ENCODE data around the gene TMC6. TPM values are rescaled to one million over a fixed set of nuclear protein-coding genes. Genes with fewer than 3 reads are reported as not detected.
"Not testable (repeated sequence)": the region's sequence is repeated elsewhere in the genome, so short reads cannot be mapped to it uniquely, and the experiment has no call there.

TMC6 gene
- total RNA-seq, 1 donor from 2014 or later: 61.7 TPM

GRCh38 chr17:78075011-78075410 is 53.5 kb downstream of the TMC6 start:
- FAIRE-seq (no peak), DNase-seq (ENCODE audit: low read depth) (no peak)
- H3K36me3 ChIP-seq (ENCODE audit: insufficient read depth, low read length): peaks cover 22% of the 10 kb centered on the region
- no peaks in the 10 kb centered on the region for H3K4me1 ChIP-seq (ENCODE audit: insufficient read depth, low read length)
- no peak overlapping the region for H3K4me2 ChIP-seq (ENCODE audit: low read length)
- Mint-ChIP-seq H3K36me3 (ENCODE audit: low read depth, unreplicated experiment) (peaks cover 19% of the 10 kb centered on the region), H3K4me3 (ENCODE audit: unreplicated experiment) (no peak overlapping the region), H3K27ac (ENCODE audit: unreplicated experiment) (no peak overlapping the region), H3K9me3 (ENCODE audit: unreplicated experiment) (no peaks in the 10 kb centered on the region), H3K27me3 (ENCODE audit: low read depth, unreplicated experiment) (no peaks in the 10 kb centered on the region), H3K4me1 (ENCODE audit: low read depth, unreplicated experiment) (no peaks in the 10 kb centered on the region)
- H3K27me3 ChIP-seq (ENCODE audit: insufficient read depth, low read length): no peaks in the 10 kb centered on the region
- H3K9me3 ChIP-seq (ENCODE audit: insufficient read depth, low read depth, low read length): no peaks in the 10 kb centered on the region
- no peak overlapping the region for H3K4me3 ChIP-seq (ENCODE audit: insufficient read depth, low read depth, low read length)
- TF ChIP-seq CTCF (IDR thresholded peaks at IDR 0.05; ENCODE audit: insufficient read depth, low read depth, low read length) (no peak), EZH2 (IDR thresholded peaks at IDR 0.05; ENCODE audit: insufficient read depth, low read length) (no peak)
- H2AFZ ChIP-seq (ENCODE audit: low read depth, low read length): no peak overlapping the region
- no peak overlapping the region for H3K9ac ChIP-seq (ENCODE audit: low read length)
- no peaks in the 10 kb centered on the region for H3K79me2 ChIP-seq (ENCODE audit: insufficient read depth, low read length)
- no peaks in the 10 kb centered on the region for H4K20me1 ChIP-seq (ENCODE audit: insufficient read depth, low read length)
- H3K27ac ChIP-seq (ENCODE audit: low read depth, low read length): no peak overlapping the region

GRCh38 chr17:78072961-78073360 is 55.6 kb downstream of the TMC6 start:
- Histone ChIP-seq H3K79me2 (ENCODE audit: insufficient read depth, low read length) (no peaks in the 10 kb centered on the region), H3K27me3 (ENCODE audit: insufficient read depth, low read length) (no peaks in the 10 kb centered on the region), H3K9me3 (ENCODE audit: insufficient read depth, low read depth, low read length) (no peaks in the 10 kb centered on the region), H3K4me2 (ENCODE audit: low read length) (no peak overlapping the region), H3K36me3 (ENCODE audit: insufficient read depth, low read length) (peaks cover 22% of the 10 kb centered on the region), H3K4me3 (ENCODE audit: insufficient read depth, low read depth, low read length) (no peak overlapping the region), H3K4me1 (ENCODE audit: insufficient read depth, low read length) (no peaks in the 10 kb centered on the region), H3K9ac (ENCODE audit: low read length) (no peak overlapping the region), H2AFZ (ENCODE audit: low read depth, low read length) (no peak overlapping the region), H4K20me1 (ENCODE audit: insufficient read depth, low read length) (no peaks in the 10 kb centered on the region), H3K27ac (ENCODE audit: low read depth, low read length) (no peak overlapping the region)
- DNase-seq (ENCODE audit: low read depth): no peak
- Mint-ChIP-seq H3K27me3 (ENCODE audit: low read depth, unreplicated experiment) (no peaks in the 10 kb centered on the region), H3K4me3 (ENCODE audit: unreplicated experiment) (no peak overlapping the region), H3K27ac (ENCODE audit: unreplicated experiment) (no peak overlapping the region), H3K9me3 (ENCODE audit: unreplicated experiment) (no peaks in the 10 kb centered on the region), H3K4me1 (ENCODE audit: low read depth, unreplicated experiment) (no peaks in the 10 kb centered on the region), H3K36me3 (ENCODE audit: low read depth, unreplicated experiment) (peaks cover 18% of the 10 kb centered on the region)
- no peak for TF ChIP-seq EZH2 (IDR thresholded peaks at IDR 0.05; ENCODE audit: insufficient read depth, low read length)
- TF ChIP-seq CTCF (IDR thresholded peaks at IDR 0.05; ENCODE audit: insufficient read depth, low read depth, low read length): no peak
- no peak for FAIRE-seq

DNA sequence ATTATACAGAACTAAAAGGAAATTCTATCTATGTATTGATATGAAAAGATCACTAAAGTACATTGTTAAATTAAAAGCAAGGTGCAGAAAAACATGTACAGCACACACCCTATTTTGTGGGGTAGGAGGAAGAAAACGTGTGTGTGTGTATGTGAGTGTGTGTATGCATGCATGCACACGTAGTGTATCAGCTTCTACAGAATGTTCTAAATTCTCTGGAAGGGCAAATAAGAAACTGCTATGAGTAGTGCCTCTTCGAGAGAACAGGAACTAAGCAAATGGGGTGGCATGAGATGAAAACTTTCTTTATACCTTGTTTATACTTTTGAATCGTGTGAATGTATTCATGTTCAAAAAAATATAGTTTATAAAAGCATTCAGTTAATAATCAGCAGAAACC is 58.9 kb downstream of the TMC6 start:
- TF ChIP-seq CTCF (IDR thresholded peaks at IDR 0.05; ENCODE audit: insufficient read depth, low read depth, low read length): no peak
- TF ChIP-seq EZH2 (IDR thresholded peaks at IDR 0.05; ENCODE audit: insufficient read depth, low read length): no peak
- H3K27me3 ChIP-seq (ENCODE audit: insufficient read depth, low read length): no peaks in the 10 kb centered on the region
- no peaks in the 10 kb centered on the region for H3K9me3 ChIP-seq (ENCODE audit: insufficient read depth, low read depth, low read length)
- no peak overlapping the region for H3K4me3 ChIP-seq (ENCODE audit: insufficient read depth, low read depth, low read length)
- no peak overlapping the region for H3K4me3 Mint-ChIP-seq (ENCODE audit: unreplicated experiment)
- FAIRE-seq (no peak), DNase-seq (ENCODE audit: low read depth) (no peak)
- peaks cover 20% of the 10 kb centered on the region for H3K36me3 ChIP-seq (ENCODE audit: insufficient read depth, low read length)
- H3K27ac ChIP-seq (ENCODE audit: low read depth, low read length): no peak overlapping the region
- H3K79me2 ChIP-seq (ENCODE audit: insufficient read depth, low read length): no peaks in the 10 kb centered on the region
- H3K9ac ChIP-seq (ENCODE audit: low read length): no peak overlapping the region
- H2AFZ ChIP-seq (ENCODE audit: low read depth, low read length): no peak overlapping the region
- H3K27me3 Mint-ChIP-seq (ENCODE audit: low read depth, unreplicated experiment): no peaks in the 10 kb centered on the region
- H3K4me2 ChIP-seq (ENCODE audit: low read length): no peak overlapping the region
- no peak overlapping the region for H3K27ac Mint-ChIP-seq (ENCODE audit: unreplicated experiment)
- no peaks in the 10 kb centered on the region for H4K20me1 ChIP-seq (ENCODE audit: insufficient read depth, low read length)
- H3K36me3 Mint-ChIP-seq (ENCODE audit: low read depth, unreplicated experiment): peaks cover 8% of the 10 kb centered on the region
- H3K9me3 Mint-ChIP-seq (ENCODE audit: unreplicated experiment): no peaks in the 10 kb centered on the region
- H3K4me1 Mint-ChIP-seq (ENCODE audit: low read depth, unreplicated experiment): no peaks in the 10 kb centered on the region
- H3K4me1 ChIP-seq (ENCODE audit: insufficient read depth, low read length): no peaks in the 10 kb centered on the region

DNA sequence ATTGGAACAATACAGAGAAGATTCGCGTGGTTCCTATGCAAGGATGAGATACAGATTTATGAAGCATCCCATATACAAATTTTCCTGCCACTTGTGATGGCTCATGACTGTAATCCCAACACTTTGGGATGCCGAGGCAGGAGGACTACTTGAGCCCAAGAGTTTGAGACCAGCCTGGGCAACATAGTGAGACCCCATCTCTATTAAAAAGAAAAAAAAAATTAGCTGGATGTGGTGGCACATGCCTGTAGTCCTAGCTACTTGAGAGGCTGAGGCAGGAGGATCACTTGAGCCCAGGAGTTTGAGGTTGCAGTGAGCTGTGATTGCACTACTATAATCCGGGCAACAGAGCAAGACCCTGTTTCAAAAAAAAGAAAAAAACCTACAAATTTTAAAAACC is 61.6 kb downstream of the TMC6 start:
- not testable (repeated sequence) for H3K27me3 ChIP-seq (ENCODE audit: insufficient read depth, low read length); H3K27me3 Mint-ChIP-seq (ENCODE audit: low read depth, unreplicated experiment); DNase-seq (ENCODE audit: low read depth); H3K9me3 Mint-ChIP-seq (ENCODE audit: unreplicated experiment); H3K36me3 ChIP-seq (ENCODE audit: insufficient read depth, low read length); H3K4me3 ChIP-seq (ENCODE audit: insufficient read depth, low read depth, low read length); H4K20me1 ChIP-seq (ENCODE audit: insufficient read depth, low read length); H3K4me1 ChIP-seq (ENCODE audit: insufficient read depth, low read length); H3K4me3 Mint-ChIP-seq (ENCODE audit: unreplicated experiment); H3K27ac ChIP-seq (ENCODE audit: low read depth, low read length); FAIRE-seq; H3K9ac ChIP-seq (ENCODE audit: low read length); H3K27ac Mint-ChIP-seq (ENCODE audit: unreplicated experiment); H3K36me3 Mint-ChIP-seq (ENCODE audit: low read depth, unreplicated experiment); H3K9me3 ChIP-seq (ENCODE audit: insufficient read depth, low read depth, low read length); H3K4me2 ChIP-seq (ENCODE audit: low read length); H3K79me2 ChIP-seq (ENCODE audit: insufficient read depth, low read length); H2AFZ ChIP-seq (ENCODE audit: low read depth, low read length); H3K4me1 Mint-ChIP-seq (ENCODE audit: low read depth, unreplicated experiment)

Data from astrocyte (in vitro differentiated cells and primary cell).